H1 (cell line): ENCODE measurements around the gene DGUOK. TPM values are rescaled to one million over a fixed set of nuclear protein-coding genes. Genes with fewer than 3 reads are reported as not detected.

Experiments
- CEBPB ChIP-seq: IDR thresholded peaks from 2 replicates; pipeline ENCODE4 v1.6.1; 2012; ENCODE audit warnings: low read depth, low read length
- CHD1 ChIP-seq: IDR thresholded peaks from 2 replicates; pipeline ENCODE4 v1.6.1; 2012; ENCODE audit warnings: low read depth, low read length, improper control_type of control experiment
- CHD7 ChIP-seq: fragments of 300-600 bp; sonication (generic); IDR thresholded peaks from 2 replicates; pipeline ENCODE4 v1.7.1; 2012; ENCODE audit warnings: low read length, moderate library complexity, mild to moderate bottlenecking, inconsistent platforms; ENCODE audit not compliant: insufficient replicate concordance
- EZH2 ChIP-seq: fragments of 200-600 bp; sonication (generic); IDR thresholded peaks from 2 replicates; pipeline ENCODE4 v1.7.1; 2012; ENCODE audit warnings: low read depth, mild to moderate bottlenecking, moderate library complexity, low read length, inconsistent platforms; ENCODE audit not compliant: severe bottlenecking
- MAX ChIP-seq: IDR thresholded peaks from 2 replicates; pipeline ENCODE4 v1.6.1; 2012; ENCODE audit warnings: inconsistent platforms
- NRF1 ChIP-seq: IDR thresholded peaks from 2 replicates; pipeline ENCODE4 v1.6.1; 2011; ENCODE audit warnings: mild to moderate bottlenecking, low read depth, low read length, improper control_type of control experiment
- PHF8 ChIP-seq: fragments of 200-600 bp; sonication (generic); conservative IDR thresholded peaks from 2 replicates; pipeline ENCODE4 v1.7.1; 2012; ENCODE audit warnings: low read depth, mild to moderate bottlenecking, inconsistent platforms, low read length, moderate library complexity
- POLR2AphosphoS5 ChIP-seq: IDR thresholded peaks from 2 replicates; pipeline ENCODE4 v1.6.1; 2011; ENCODE audit warnings: low read depth, low read length
- RNF2 ChIP-seq: fragments of 200-900, 300-1000 bp; sonication (generic); IDR thresholded peaks from 2 replicates; pipeline ENCODE4 v1.7.1; 2016; ENCODE audit warnings: borderline replicate concordance, low read depth, mild to moderate bottlenecking, antibody characterized with exemption, low read length; ENCODE audit not compliant: poor library complexity, severe bottlenecking; ENCODE audit errors: missing control alignments
- SAP30 ChIP-seq: fragments of 300-600 bp; sonication (generic); IDR thresholded peaks from 2 replicates; pipeline ENCODE4 v1.7.1; 2012; ENCODE audit warnings: low read length, moderate library complexity, mild to moderate bottlenecking, inconsistent platforms; ENCODE audit not compliant: insufficient read depth, insufficient replicate concordance
- SP2 ChIP-seq: IDR thresholded peaks from 2 replicates; pipeline ENCODE4 v1.6.1; 2012; ENCODE audit warnings: mild to moderate bottlenecking, low read length, inconsistent platforms
- ZNF274 ChIP-seq: IDR thresholded peaks from 2 replicates; pipeline ENCODE4 v1.7.0; 2012; ENCODE audit warnings: low read length, borderline replicate concordance; ENCODE audit errors: extremely low read depth
- polyA plus RNA-seq, 7 experiments: library from polyadenylated mRNA; depleted of rRNA in 3 of 7; stranded (reverse) in 5 of 7; unstranded in 2 of 7; fragments of >200 nt in 5 of 7; fragments of 200-250 nt in 2 of 7; gene quantifications; 1 replicate in 5 of 7; 2 replicates in 1 of 7; 4 replicates in 1 of 7; pipeline versions ENCODE4 v1.2.1 to v1.2.3, GENCODE V29; 2011 to 2013; ENCODE audit warnings: missing spikeins in 2 of 7, mixed read lengths in 2 of 7
- total RNA-seq: library from RNA; stranded (reverse); fragmentation: NEBNext Ultra II Directional; extraction: Animal tissue kit (Norgen Biotek cat#: 25700); gene quantifications from 2 replicates; pipeline ENCODE4 v1.2.1, GENCODE V29; 2021

The DGUOK gene
- total and polyA plus RNA-seq, 2 of the 8 experiments (the other 6 are each of a cell fraction or from before 2014, with no cell fraction given) = 110 to 168 TPM

DNA sequence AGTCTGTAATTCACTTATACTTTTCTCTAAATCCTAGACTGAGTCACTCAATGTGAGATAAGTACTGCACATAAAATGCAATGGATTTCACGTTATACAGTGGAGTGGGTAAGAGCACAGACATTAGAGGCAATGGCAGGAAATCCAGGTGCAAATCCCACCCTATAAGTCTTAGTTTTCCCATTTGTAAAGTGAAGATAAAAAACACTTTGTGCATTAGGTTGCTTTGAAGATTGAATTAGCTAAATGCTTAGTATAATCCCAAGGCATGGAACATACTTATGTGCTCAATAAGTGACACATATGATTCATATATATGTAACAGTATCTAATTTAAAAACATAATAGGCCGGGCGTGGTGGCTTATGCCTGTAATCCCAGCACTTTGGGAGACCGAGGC is 23.4 kb upstream of the DGUOK start (continued):
- TF ChIP-seq CHD7 (no peak), PHF8 (no peak), ZNF274 (no peak), SP2 (no peak), CEBPB (no peak), MAX (no peak), SAP30 (no peak), NRF1 (no peak), EZH2 (no peak), POLR2AphosphoS5 (no peak), CHD1 (no peak), RNF2 (no peak)
